ENCODE measurements around the gene IFITM2.
"Not testable (repeated sequence)": the region's sequence is repeated elsewhere in the genome, so short reads cannot be mapped to it uniquely, and the experiment has no call there.

The IFITM2 gene

DNA sequence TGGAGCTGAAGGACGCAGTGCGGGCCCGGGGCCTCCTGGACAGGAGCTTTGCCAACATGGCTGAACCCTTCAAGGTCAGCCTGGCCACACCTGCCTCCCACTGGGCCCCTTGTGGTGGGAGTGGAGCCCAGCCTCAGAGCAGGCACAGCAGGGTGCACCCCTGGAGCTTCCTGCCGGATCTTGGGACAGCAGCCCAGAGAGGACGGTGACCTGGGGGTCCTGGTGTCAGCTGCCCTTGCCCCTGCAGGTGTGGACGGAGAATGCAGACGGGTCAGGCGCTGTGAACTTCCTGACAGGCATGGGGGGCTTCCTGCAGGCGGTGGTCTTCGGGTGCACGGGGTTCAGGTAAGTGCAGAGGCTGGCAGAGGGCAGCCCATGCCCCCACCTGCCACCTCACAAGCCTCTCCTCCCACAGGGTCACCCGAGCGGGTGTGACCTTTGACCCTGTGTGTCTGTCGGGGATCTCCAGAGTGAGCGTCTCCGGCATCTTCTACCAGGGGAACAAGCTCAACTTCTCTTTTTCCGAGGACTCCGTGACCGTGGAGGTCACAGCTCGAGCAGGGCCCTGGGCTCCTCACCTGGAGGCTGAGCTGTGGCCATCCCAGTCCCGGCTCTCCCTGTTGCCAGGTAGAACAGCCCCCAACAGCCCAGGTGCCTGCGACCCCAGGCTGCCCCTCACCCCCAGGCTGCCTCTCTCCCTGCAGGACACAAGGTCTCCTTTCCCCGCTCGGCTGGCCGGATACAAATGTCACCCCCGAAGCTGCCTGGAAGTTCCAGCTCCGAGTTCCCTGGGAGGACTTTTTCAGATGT, 13.6 kb upstream of the IFITM2 start:
- no peak for DNase-seq

DNA sequence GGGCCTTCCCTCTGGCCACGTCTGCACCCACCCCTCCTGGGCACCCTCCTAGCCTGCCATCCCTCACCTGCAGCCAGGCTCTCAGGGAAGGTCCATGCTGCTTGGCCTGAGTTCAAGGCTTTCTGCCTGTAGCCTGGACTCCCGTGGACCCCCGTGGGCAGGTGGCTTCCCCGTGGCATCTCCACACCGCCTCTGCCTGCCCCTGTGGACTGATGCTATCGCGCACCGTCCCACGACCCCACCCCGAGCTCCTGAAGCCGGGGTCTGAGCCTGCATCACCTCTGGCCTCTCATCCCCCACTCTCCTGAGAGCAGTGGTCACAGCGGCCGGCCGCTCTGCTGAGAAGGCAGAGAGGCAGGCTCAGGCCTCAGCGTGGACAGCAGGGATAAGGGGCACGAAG, 12.8 kb upstream of the IFITM2 start:
- no peak for DNase-seq

DNA sequence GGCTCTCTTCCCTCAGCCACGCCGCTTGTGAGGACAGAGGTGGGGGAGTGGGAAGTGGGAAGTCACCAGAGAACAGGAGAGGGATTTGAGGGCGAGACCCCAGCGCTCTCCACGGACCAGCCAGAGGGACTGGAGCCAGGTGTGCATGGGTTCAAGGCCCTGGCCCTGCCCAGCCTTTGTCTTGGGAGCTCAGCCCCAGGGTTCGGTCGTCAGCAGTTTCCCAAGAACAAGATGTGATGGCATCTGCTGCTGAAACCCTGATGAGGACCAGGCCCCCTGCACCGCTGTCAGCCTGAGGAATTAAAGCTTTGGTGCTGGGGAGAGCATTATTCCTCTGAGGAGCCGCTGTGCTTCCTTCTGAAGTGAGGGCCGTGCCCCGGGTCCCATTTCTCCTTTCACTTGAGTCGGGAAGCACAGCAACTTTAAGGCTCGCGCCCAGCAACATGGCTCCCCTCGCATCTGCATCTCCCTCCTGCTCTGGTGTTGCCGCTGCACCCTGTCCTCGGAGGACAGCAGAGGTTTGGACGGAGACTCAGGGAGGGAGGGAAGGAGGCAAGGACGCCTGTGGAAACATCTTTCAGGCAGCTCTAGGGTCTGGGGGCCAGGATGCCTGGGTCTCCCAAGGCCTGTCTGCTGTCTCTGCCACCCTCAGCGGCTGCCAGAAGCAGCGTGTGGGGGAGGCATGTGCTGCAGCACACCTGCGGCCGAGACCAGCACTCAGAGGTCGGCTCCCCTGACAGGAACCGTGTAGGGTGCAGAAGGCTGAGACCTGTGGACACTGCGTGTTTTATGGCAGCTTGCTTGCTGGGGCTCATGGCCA, 12.1 kb upstream of the IFITM2 start:
- no peak for DNase-seq

- no peak for DNase-seq
Observed at GRCh38 chr11:296171-297050, 11.2 kb upstream of the IFITM2 start.

DNA sequence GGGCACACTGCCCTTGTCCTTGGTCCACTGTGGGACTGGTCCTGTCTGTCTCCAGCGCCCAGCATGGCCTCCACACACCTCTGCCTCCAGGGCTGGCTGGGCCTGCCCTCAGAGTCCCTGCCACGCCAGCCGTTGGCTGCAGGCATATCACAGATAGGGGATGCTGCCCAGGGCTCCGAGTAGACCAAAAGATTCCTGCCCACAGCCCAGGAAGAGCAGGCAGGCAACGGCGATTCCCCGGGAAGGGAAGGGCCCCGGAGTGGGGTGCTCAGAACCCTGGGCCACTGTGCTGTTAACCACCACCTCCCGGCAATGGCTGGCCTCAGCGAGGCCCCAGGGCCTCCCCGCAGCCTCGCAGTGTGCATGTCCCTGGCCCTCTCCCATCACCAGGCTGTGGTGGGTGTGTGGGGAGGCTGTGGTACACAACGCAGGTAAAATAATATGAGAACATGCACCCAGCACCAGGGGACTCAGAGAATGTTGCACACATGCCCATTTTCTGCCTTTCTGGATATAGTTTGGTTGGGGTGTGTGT, 10.5 kb upstream of the IFITM2 start:
- no peak for DNase-seq

DNA sequence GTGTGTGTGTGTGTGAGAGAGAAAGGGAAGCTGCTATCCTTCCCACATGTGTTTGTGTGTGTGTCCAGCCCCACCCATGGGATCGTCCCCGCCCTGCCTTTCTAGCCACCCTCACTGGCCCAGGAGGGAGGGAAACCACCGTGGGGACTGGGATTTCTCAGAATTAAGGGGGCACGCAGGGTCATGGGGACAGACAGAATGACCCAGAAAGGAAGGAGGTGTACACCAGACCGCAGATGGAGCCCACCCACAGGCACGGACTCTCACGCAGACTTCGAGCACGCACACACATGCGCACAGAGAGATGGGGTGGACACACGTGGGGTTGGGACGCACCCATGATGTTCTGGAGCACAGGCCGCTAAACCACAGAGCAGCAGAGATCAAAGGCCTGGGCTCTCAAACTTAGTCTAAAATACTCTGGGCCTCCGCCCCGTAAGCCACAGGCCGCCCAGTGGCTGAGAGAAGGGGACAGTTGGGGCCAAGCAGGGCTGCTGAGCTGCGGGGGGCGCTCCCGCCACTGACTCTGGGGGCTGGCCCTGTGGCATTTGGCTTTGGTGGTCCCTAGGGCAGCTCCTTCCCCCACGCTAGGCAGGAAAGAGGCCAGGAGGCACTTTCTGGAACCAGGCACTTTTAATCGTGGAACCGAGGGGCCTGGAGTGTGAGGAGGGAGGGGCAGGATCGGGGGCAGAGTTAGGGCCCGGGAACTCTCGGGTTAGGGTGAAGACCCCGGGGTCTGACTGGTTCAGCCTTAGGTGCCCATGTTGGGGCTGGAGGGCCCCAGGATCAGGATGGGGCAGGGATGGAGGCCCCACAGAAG, 9.8 kb upstream of the IFITM2 start:
- DNase-seq, result no peak

DNA sequence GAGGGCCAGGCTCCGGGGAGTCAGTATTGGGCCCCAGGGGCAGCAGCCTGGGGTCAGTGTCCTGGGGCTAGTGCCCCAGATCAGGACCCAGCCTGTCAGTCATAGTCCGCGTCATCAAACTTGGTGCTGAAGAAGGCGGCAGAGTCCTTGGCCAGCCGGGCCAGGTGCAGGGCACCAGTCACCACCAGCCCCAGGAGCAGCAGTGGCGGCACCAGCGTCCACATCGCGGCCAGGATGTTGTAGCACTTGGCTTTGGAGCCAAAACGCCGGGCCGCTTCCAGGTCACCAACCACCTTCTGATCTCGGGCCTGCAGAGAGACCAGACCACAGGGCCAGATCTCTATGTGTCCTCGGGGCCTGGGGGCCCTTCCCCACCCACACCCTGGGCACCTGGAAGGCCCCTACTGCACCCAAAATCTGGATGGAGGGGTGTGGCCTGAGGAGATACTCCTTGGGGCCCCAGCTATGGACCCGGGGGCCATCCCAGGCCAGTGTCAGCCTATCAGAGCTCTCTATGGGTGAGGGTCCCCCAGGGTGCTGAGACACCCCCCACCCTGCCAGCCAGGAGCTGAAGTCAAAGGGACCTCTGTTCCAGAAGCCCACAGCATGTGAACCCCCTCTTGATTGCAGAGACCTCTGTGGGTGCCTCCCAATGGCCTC, 9.1 kb upstream of the IFITM2 start:
- no peak for DNase-seq

DNA sequence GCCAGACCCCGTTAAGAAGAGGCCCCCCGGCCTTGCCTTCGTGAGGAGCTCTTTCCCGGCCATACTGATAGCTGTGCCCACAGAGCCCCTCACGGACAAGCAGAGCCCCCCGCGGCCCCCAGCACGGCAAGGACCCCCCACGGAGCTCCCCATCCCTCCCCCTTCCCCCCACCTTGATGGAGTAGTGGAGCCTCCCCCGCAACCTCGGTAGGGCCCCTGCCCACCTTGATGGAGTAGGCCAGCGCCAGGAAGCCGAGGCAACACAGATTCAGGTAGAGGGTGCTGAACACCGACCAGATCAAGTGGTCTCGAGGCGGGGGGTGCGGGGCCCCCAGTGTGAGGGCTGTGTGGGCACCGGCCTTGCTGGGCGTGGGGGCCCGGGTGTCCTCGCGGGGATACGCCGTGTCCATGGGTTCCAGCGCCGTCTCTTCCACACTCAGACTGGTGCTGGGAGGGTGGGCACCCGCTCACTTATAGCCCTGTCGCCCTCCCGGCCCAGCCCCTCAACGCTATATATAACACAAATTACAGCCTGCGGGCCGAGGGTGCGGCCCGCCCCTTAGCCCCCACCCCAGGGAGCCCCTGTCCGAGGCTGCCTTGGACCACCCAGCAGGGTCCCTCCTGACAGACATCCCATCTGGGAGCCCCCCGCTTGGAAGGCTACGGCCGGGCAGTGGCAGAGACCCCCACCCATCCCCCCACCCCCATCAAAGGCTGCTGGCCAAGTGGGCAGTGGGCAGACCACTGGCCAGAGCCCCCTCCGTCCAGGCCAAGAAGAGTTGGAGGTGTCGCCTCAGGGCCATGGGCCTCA, 8.3 kb upstream of the IFITM2 start, which contains the start of gene IFITM5:
TSS of gene IFITM5 (minus strand) at position 446 of the 811 bp plus-strand sequence. CDS start at position 410, 36 bp downstream.
- no peak for DNase-seq

- DNase-seq, result no peak
Observed at GRCh38 chr11:299951-300735, 7.5 kb upstream of the IFITM2 start.

- no peak for DNase-seq
Observed at GRCh38 chr11:303363-303762, 4.3 kb upstream of the IFITM2 start.

DNA sequence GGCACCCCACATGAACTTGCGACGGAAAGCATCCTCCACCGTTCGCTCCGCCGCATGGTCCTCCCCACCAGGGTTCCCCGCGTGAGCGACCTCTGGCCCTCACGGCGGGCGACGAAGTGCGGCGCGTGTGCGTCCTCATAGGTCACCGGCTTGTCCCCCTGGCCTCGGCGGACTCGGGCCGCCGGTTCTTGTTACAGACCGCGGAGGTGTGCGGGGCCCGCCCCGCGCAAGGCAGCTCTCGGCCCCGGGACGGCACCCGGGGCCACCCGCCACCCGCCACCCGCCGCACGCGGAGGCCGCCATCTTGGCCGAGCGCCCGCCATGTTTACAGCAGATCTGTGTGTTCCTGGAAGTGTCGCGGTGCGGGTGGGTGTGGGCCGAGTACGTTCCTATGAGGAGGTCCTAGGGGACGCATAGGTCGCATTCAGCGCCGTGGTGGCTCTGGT, 3.5 kb upstream of the IFITM2 start:
- no peak for DNase-seq

DNA sequence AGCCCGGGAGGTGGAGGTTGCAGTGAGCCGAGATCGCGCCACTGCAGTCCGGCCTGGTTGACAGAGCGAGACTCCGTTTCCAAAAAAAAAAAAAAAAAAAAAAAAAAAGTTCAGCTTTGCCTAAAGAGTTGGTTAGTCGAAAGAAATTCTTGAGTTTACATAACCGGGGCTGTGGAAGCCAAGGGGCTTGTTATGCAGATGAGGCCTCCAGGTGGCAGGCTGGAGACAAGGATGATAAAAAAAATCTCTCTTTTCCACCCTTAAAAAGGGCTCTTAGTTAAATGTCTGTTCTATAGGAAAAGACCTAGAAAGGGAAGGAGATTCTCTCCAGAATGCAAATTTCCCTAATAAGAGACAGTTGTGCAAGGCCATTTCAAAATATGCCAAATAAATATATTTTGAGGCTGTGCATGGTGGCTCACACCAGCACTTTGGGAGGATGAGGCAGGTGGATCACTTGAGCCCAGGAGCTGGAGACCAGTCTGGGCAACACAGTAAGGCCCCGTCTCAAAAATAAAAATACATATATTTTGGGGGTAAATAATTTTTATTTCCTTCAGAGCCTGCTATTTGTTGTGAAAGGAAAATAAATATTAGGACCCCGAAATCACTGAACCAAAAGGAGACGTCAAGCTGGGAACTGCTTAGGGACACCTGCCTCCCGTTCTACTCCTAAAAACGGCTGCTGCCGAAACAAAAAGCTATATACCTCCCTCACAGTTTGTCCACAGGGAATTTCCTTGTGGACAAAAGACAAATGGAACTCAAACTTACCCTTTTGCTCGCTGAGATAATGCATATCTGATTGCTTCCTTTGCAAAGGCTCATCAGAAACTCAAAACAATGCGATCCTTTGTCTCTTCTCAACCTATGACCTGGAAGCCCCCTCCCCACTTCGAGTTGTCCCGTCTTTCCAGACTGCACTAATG, 2.4 kb upstream of the IFITM2 start:
- peak; percentile 26 for DNase-seq

- DNase-seq, result no peak
Observed at GRCh38 chr11:305844-306211, 1.8 kb upstream of the IFITM2 start.

- no peak for DNase-seq
Observed at GRCh38 chr11:306645-307371, 808 bp upstream of the IFITM2 start.

GRCh38 chr11:308740-309665, 1.4 kb downstream of the IFITM2 start:
- DNase-seq, result not testable (repeated sequence)

GRCh38 chr11:309979-310572, 2.5 kb downstream of the IFITM2 start:
- not testable (repeated sequence) for DNase-seq

All from midbrain (tissue), 1 donor.